ENCODE data around the gene HNRNPA3. TPM values are rescaled to one million over a fixed set of nuclear protein-coding genes. Genes with fewer than 3 reads are reported as not detected.

The HNRNPA3 gene
- total and polyA plus RNA-seq, 2 of the 13 experiments (the other 11 are each of a cell fraction or from before 2014, with no cell fraction given), result 73.3 to 97.7 TPM

- POLR2A ChIA-PET, result no interaction called here
Observed at GRCh38 chr2:177192788-177193187, 19.8 kb upstream of the HNRNPA3 start.

More at GRCh38 chr2:177192788-177193187, 19.8 kb upstream of the HNRNPA3 start:
- H3K4me1 ChIP-seq (ENCODE audit: insufficient read depth, low read length), result peaks cover 20% of the 10 kb centered on the region
- BruUV-seq (replicated peaks), result no TSS peak
- H4K20me1 ChIP-seq (ENCODE audit: insufficient read depth, low read length), result no peaks in the 10 kb centered on the region
- H3K79me2 ChIP-seq (ENCODE audit: insufficient read depth, low read length), result no peaks in the 10 kb centered on the region
- CTCF ChIA-PET (ENCODE audit: low intra/inter-chr PET ratio, low total read pairs), result no interaction called here
- H3K9ac ChIP-seq (ENCODE audit: insufficient read depth, low read depth, low read length), result no peak overlapping the region
- TF ChIP-seq SIX4 (CRISPR knock-in tag; IDR thresholded peaks at IDR 0.05), result no peak
- no peak for TF ChIP-seq ZNF570 (CRISPR knock-in tag; IDR thresholded peaks at IDR 0.05; ENCODE audit: borderline replicate concordance)
- TF ChIP-seq ZFYVE20 (CRISPR knock-in tag; IDR thresholded peaks at IDR 0.05; ENCODE audit: borderline replicate concordance, low read depth), result no peak
- no peak for TF ChIP-seq RBM39 (IDR thresholded peaks at IDR 0.05; ENCODE audit: low read depth, low read length, poor library complexity, severe bottlenecking)
- TF ChIP-seq SALL2 (CRISPR knock-in tag; IDR thresholded peaks at IDR 0.05), result no peak
- no peak for TF ChIP-seq RERE (CRISPR knock-in tag; IDR thresholded peaks at IDR 0.05; ENCODE audit: low read depth)
- TF ChIP-seq ZNF737 (CRISPR knock-in tag; IDR thresholded peaks at IDR 0.05; ENCODE audit: borderline replicate concordance), result no peak
- no peak for TF ChIP-seq BCL6 (CRISPR knock-in tag; IDR thresholded peaks at IDR 0.05)
- TF ChIP-seq ZNF275 (CRISPR knock-in tag; IDR thresholded peaks at IDR 0.05; ENCODE audit: borderline replicate concordance), result no peak
- no peak for TF ChIP-seq ZNF331 (CRISPR knock-in tag; IDR thresholded peaks at IDR 0.05)
- no peak for FAIRE-seq
- WGBS (ENCODE audit: low lambda C conversion rate), result 81% methylated on average over 1 of the region's 1 CpG
- in situ Hi-C loops (cut with HindIII; ENCODE audit: extremely low pct_ligation_motif_present, low pct_unique_long_range_greater_than_20kb) (no loop called here), intact Hi-C loops (cut with micrococcal nuclease; ENCODE audit: unreplicated experiment) (no loop called here)
- no peaks in the 10 kb centered on the region for H3K36me3 ChIP-seq (replicated peaks in 1 of 2; ENCODE audit: control insufficient read depth in 1 of 2, insufficient read depth in 2 of 2, low read length in 2 of 2)
- H3K9me3 ChIP-seq (ENCODE audit: low read length), result no peaks in the 10 kb centered on the region
- no peak overlapping the region for H3K4me2 ChIP-seq (ENCODE audit: low read depth, low read length)
- no peak for ATAC-seq
- no peak overlapping the region for H3K4me3 ChIP-seq (replicated peaks in 1 of 3; ENCODE audit: insufficient read depth in 1 of 3, low read depth in 2 of 3, low read length in 3 of 3)
- no peak overlapping the region for H3K27ac ChIP-seq (ENCODE audit: extremely low read length, insufficient read depth, low read length)
- DNase-seq (ENCODE audit: low spot score), result no peak
- H2AFZ ChIP-seq (ENCODE audit: low read length), result no peak overlapping the region
- H3K27me3 ChIP-seq (ENCODE audit: control insufficient read depth in 1 of 2, insufficient read depth in 2 of 2, low read length in 2 of 2), result no peaks in the 10 kb centered on the region

Data from HepG2 (cell line).